Muscle of arm (tissue), 14 donors: ENCODE results near the gene INSM2. TPM values are rescaled to one million over a fixed set of nuclear protein-coding genes. Genes with fewer than 3 reads are reported as not detected.
A peak's percentile ranks its signal among the peaks of the same experiment; 100 is the strongest.

ENCODE experiments used
- DNase-seq: peaks from one replicate; pipeline ENCODE4 v3.0.0-alpha.2; 2013
- long read RNA-seq, 11 donors: transcript quantifications; one replicate each; lab custom pipeline, GENCODE V29; 2026
- polyA plus RNA-seq, 12 donors: library from polyadenylated mRNA; unstranded; fragments of 120-200 nt; gene quantifications; one replicate each; pipeline ENCODE4 v1.2.1, GENCODE V29; 2013; ENCODE audit not compliant: insufficient read length in 12 of 12

Gene INSM2, protein sequence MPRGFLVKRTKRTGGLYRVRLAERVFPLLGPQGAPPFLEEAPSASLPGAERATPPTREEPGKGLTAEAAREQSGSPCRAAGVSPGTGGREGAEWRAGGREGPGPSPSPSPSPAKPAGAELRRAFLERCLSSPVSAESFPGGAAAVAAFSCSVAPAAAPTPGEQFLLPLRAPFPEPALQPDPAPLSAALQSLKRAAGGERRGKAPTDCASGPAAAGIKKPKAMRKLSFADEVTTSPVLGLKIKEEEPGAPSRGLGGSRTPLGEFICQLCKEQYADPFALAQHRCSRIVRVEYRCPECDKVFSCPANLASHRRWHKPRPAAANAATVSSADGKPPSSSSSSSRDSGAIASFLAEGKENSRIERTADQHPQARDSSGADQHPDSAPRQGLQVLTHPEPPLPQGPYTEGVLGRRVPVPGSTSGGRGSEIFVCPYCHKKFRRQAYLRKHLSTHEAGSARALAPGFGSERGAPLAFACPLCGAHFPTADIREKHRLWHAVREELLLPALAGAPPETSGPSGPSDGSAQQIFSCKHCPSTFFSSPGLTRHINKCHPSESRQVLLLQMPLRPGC
- under 1 TPM in 2 of 12 donors, not detected in 10; 0.04 to 0.11 TPM for polyA plus RNA-seq
- long read RNA-seq, donor 1 = 0 reads
- long read RNA-seq, donor 2 = 0 reads
- long read RNA-seq, donor 3 = 0 reads
- long read RNA-seq, donor 4 = 0 reads
- long read RNA-seq, donor 5 = 0 reads
- long read RNA-seq, donor 6 = 0 reads
- long read RNA-seq, donor 7 = 0 reads
- long read RNA-seq, donor 8 = 0 reads
- long read RNA-seq, donor 9 = 0 reads
- long read RNA-seq, donor 10 = 0 reads
- long read RNA-seq, donor 11 = 0 reads

GRCh38 chr14:35533357-35534207 is at the start of gene INSM2:
Gene INSM2, plus strand, starts transcription at chr14:35534164. Its CDS starts 89 bp downstream, at chr14:35534253.
- DNase-seq = peak; percentile 7

DNA sequence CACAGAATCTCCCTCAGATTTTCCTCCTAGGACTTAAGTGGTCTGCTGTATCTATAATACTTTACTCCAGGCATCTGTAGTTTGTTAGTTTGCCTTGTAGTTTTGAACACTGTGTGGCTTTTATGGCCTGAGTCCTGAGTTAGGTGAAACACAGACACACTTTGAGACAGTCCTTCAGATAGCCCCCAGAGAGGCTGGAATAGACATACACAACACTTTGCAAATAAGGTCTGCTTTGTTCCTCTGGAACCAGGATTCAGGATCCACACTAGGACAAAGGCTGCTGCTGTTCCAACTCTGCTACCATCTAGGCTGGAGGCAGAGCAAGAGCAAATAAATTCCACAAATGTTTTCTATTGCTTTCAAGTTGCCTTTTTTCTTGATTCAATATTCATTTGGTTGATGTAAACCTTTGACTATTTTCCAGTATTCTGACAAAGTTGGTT is 41.4 kb upstream of the INSM2 start:
- DNase-seq = no peak

DNA sequence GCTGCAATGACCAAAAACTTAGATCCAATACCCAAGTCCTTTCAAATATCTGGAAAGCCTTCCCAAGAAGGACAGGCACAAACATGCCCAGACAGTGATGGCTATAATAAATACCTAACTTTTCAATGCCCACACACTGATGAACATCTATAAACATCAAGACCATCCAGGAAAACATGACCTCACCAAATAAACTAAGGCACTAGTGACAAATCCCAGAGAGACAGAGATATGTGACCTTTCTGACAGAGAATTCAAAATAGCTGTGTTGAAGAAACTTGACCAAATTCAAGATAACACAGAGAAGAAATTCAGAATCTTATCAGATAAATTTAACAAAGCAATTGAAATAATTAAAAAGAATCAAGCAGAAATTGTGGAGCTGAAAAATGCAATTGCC is 38.7 kb upstream of the INSM2 start:
- DNase-seq = no peak

DNA sequence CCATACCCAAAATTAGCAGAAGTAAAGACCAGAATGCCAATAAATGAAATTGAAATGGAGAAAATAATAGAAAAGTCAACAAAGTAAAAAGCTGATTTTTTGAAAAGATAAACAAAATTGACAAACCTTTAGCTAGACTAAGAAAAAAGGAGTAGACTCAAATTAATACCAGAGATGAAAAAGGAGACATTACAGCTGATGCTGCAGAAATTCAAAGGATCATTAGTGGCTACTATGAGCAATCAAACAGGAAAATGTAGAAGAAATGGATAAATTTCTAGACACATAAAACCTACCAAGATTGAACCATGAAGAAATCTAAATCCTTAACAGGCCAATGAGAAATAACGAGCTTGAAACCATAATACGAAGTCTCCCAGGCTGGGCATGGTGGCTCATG is 34.8 kb upstream of the INSM2 start:
- DNase-seq = no peak

DNA sequence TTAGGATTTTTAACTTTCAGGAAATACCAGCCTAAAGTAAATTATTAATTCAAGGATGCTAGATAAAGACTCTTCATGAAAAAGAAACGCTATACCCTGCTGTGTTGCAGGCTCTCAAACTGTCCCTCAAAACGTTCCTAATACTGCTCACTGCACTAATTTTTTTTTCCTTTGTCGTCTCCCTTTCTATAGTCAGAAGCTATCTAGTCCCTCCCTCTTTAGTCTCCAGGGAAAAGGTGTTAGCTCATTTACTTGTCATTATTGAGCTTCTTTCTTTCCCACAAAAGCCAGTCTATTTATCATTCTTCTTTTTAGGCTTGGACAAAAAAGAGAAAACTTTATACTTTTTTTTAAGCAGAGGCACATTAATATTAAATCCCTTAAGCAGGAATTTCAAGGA is 30.3 kb upstream of the INSM2 start:
- no peak for DNase-seq

DNA sequence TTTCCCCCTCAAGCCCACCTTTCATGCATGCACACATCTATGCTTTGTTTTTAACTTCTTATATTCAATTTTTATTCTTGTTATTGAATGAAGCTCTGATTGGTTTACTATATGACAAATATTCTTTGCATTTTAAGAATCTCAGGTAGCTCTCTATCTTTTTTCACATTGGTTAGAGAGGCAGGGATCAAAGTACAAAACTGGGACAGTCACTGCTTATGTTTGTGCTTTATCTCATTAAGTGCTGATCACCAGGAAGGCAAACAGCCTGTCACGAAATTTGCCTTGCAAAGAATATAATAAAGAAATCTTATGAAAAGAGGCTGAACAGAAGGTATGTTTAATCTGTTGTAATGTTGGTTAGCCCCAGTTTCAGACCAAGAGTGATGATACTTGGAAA is 29.7 kb upstream of the INSM2 start:
- DNase-seq = no peak

DNA sequence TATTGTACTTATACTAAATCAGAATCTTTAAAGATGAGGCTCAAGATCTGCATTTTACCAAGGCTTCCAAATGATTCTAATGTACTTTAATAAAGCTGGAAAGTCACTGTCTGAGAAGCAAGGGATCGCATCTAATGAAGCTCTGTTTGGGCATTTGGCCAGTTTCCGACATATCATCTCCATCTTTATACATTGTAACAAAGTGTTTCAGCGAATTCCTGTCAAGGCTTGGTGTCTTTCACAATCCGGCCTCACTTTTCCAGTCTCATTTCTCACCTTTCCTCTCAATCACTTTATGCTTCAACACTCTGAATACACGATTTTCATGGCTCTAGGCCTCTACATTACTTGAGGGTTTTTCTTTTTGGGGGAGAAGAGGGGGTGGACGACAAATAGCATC is 27.5 kb upstream of the INSM2 start:
- no peak for DNase-seq

DNA sequence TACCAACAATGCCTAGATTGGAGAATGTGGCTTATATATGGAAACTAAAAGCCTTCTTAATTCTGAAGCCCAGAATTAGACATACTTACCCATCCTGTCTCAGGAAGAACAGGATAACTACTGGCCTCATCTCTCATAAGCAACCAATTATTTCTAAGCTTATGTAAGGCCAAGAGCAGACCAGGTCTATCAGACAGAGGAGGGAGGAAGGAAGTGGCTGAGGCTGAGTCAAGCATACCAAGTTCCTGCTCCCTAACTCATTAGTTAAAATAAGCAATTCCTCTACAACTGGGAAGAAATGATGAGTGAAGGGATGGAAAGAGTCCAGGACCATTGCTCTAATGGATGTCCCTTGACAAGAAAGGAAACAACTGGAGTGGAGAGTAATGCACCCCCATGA is 27.0 kb upstream of the INSM2 start:
- no peak for DNase-seq

GRCh38 chr14:35509846-35510245 is 24.1 kb upstream of the INSM2 start:
- no peak for DNase-seq

DNA sequence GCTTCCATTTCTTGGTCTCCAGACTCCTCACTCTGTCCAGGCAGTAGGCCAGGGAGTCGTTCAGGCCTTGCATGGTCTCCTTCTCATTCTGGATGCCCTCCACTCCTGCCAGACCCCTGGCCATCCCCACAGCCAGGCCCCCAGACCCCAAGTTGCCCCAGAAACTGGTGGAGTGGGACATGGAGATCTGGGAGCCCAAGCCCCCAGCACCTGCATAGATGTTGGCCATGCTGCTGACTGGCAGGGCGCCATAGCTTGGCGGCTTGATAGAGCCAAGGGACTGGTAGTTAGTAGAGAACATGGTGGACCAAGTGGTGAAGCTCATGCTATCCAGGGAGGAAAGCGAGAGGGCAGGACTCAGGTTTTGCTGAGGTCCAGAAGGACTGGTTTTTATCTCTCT is 21.2 kb upstream of the INSM2 start:
- DNase-seq = no peak

GRCh38 chr14:35515916-35516315 is 18.0 kb upstream of the INSM2 start:
- no peak for DNase-seq

DNA sequence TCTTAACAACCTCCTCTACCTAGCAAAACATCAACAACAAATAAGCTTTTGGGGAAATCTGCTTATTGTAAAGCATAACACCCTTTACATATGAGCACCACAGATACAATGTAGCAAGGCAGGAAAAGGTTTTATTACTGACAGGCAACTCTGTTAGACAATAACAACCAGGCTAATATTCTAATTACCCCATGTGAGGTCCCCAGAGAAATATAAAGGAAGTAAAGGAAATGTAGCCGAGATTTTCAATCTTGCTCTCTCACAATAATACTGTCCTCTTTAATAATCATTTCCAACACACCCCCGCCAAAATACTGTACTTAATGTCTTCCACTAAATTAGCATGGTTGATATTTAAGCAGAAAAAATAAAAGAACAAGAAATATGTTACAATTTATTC is 14.0 kb upstream of the INSM2 start:
- DNase-seq = no peak

DNA sequence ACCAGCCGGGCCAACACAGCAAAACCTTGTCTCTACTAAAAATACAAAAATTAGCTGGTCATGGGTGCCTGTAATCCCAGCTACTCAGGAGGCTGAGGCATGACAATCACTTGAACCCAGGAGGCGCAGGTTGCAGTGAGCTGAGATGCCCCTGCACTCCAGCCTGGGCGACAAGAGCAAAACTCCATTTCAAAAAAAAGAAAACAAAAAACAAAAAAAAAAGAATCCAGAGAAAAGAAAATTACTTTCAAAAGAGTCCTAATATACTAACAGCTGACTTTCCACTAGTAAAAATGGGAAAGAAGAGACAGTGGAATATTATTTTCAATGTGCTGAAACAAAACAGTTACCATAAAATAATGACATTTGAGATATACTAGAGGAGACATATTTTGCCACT is 8.3 kb upstream of the INSM2 start:
- no peak for DNase-seq

- DNase-seq = no peak
Measured at GRCh38 chr14:35526962-35527361, 7.0 kb upstream of the INSM2 start.

- DNase-seq = no peak
Measured at GRCh38 chr14:35531960-35532747, 1.8 kb upstream of the INSM2 start.

GRCh38 chr14:35532783-35533356 is 1.1 kb upstream of the INSM2 start:
- no peak for DNase-seq

GRCh38 chr14:35534208-35534872 is 376 bp downstream of the INSM2 start:
- no peak for DNase-seq

DNA sequence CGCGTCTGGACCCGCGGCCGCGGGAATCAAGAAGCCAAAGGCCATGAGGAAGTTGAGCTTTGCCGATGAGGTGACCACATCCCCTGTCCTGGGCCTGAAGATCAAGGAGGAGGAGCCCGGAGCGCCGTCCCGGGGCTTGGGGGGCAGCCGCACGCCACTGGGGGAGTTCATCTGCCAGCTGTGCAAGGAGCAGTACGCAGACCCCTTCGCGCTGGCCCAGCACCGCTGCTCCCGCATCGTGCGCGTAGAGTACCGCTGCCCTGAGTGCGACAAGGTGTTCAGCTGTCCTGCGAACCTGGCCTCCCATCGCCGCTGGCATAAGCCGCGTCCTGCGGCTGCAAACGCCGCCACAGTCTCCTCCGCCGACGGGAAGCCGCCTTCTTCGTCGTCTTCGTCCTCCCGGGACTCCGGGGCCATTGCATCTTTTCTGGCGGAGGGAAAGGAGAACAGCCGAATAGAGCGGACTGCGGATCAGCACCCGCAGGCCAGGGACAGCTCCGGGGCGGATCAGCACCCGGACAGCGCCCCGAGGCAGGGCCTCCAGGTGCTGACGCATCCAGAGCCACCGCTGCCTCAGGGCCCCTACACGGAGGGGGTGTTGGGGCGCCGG is 1.0 kb downstream of the INSM2 start:
- DNase-seq = peak; percentile 81

GRCh38 chr14:35535483-35536112 is 1.6 kb downstream of the INSM2 start:
- no peak for DNase-seq
